ENCODE results near the gene HOXA2. TPM values are rescaled to one million over a fixed set of nuclear protein-coding genes. Genes with fewer than 3 reads are reported as not detected.

HOXA2 gene
- polyA plus RNA-seq, 3 donors from 2014 or later = not detected

DNA sequence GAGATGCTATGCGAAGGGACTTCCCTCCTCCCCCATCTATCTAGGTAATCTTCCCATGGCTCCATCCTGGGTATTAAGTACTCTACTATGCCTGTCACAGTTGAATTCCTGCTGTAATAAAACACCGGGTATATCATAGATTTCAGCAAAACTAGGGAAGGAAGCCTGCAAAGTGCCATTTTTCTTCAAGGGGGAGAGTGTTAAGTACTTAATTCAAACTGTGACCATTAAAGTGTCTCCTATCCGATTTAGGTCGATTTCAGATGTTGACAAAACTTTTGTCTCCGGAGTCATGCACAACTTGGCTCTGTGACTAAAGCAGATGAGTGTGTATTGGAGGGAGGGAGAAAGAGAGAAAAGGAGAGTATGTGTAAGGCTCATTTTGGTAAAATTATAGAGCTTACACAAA, 23.5 kb upstream of the HOXA2 start:
- H3K4me3 Mint-ChIP-seq = no peak overlapping the region
- no peaks in the 10 kb centered on the region for H3K9me3 Mint-ChIP-seq
- DNase-seq = no peak
- peaks cover 0 to 7% (median 3%) of the 10 kb centered on the region in 3 donors for H3K36me3 Mint-ChIP-seq
- H3K27ac Mint-ChIP-seq = no peak overlapping the region
- H3K27me3 Mint-ChIP-seq (ENCODE audit: low read depth in 3 of 3) = peaks cover 1 to 10% (median 9%) of the 10 kb centered on the region in 3 donors
- H3K4me1 Mint-ChIP-seq = no peaks in the 10 kb centered on the region

DNA sequence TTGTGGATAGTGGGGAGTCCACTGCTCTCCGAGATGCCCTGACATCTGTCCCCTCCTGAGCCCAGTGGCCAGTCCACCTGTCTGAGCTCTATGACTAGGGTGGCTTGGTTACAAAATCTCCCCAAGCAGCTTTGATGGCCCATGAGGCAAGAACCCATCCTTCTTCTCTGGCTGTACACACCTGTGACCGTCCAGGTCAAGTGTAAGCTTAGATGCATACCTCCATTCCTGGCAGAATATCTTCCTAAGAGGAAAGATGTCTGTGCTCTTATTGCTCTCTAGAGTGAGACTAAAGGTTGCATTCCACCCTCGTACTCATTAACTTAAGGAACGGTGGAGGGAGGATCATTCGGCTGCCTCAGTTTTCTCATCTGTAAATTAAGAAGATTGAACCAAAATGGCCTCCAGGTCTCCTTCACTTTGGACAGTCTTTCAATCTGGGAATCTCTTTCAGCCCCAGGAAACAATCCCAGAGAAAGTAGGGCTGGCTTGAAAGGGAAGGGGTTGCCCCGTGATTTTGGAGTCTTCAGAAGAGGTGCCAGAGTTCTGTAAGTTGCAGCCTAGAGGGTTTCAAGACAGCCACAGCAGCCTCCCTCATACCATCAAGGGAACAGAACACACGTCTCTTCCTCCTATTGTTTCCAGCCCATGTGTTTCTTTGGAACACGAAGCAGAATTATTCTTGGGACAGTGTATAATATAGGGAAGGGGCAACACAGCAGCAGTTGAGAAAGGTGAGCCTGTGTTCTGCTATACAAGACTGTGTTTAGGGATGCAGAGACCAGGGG, 22.6 kb upstream of the HOXA2 start:
- H3K4me3 Mint-ChIP-seq = no peak overlapping the region
- peaks cover 0 to 7% (median 3%) of the 10 kb centered on the region in 3 donors for H3K36me3 Mint-ChIP-seq
- no peak for DNase-seq
- H3K27me3 Mint-ChIP-seq (ENCODE audit: low read depth in 3 of 3) = peaks cover 1 to 8% (median 6%) of the 10 kb centered on the region in 3 donors
- H3K4me1 Mint-ChIP-seq = no peaks in the 10 kb centered on the region
- no peak overlapping the region for H3K27ac Mint-ChIP-seq
- H3K9me3 Mint-ChIP-seq = no peaks in the 10 kb centered on the region

DNA sequence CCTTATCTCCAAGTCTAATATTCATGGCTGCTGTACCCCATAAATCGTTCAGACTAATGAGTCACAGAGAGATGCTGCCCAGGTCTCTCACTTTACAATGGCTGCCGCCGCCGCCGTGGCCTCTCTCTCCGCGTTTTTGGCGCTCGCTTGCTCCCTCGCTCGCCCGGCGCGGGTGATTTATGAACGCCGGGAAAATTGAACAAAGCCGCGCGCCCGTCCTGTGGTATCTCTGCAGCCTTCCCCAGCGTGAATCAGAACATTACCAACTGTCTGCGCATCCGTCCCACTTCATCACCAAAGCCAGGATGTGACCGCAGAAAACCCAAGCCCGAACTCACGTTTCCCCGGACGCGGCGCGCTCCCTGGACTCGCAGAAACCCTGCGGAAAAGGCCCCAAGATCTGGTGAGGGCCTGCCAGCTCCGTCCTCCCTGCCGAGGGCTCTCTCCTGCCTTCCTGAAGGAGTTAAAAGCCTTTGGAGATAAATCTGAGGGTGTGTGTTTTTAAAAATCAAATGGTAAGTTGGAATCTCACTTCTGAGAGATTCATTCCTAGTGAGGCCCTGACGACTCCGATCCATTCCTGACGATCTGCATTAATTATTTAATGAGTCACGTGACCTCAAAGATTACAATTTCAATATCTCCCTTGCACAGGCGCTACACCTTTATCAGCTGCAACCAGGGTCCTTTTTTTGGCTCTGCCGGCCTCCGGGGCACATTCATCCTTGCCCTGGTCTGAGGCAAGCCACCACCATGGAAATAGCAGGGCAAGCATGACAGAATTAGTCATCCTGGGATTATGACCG, 21.8 kb upstream of the HOXA2 start:
- Mint-ChIP-seq H3K4me3 (no peak overlapping the region), H3K36me3 (peaks cover 0 to 7% (median 3%) of the 10 kb centered on the region in 3 donors), H3K27me3 (ENCODE audit: low read depth in 3 of 3) (peaks cover 1 to 6% (median 4%) of the 10 kb centered on the region in 3 donors)

DNA sequence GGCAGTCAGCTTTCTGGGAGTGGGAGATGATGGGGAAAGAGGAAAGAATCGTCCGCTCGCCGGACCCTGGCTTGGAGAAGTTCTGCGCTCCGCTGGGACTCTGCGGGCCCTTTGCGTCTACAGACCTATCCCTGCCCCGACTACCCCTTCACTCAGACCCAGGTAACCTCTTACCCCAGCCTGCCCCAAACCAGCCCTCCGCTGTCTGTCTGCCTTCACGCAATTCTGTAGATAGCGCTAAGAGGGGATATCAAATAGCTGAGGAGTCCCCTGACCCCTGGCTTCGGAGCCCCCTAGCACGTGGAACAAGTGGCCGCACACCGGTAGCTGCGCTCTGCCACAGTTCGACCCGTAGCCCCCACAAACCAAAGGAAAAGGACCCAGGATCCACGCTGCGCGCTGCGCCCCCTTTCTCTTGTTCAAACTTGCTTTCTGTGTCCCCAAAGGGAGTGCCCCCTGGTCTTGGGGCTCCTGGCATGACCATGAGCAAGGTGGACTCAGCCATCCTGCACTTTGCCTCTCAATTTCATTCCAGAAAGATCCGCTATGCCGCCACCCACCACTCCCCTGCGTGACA, 21.1 kb upstream of the HOXA2 start:
- Mint-ChIP-seq H3K4me3 (no peak overlapping the region), H3K9me3 (no peaks in the 10 kb centered on the region), H3K27me3 (ENCODE audit: low read depth in 3 of 3) (peaks cover 1 to 6% (median 4%) of the 10 kb centered on the region in 3 donors), H3K4me1 (no peaks in the 10 kb centered on the region), H3K27ac (no peak overlapping the region), H3K36me3 (peaks cover 0 to 7% (median 3%) of the 10 kb centered on the region in 3 donors)
- no peak for DNase-seq

More for the DNA sequence above, 21.8 kb upstream of the HOXA2 start:
- no peaks in the 10 kb centered on the region for H3K4me1 Mint-ChIP-seq
- H3K9me3 Mint-ChIP-seq = no peaks in the 10 kb centered on the region
- no peak overlapping the region for H3K27ac Mint-ChIP-seq
- DNase-seq = no peak

DNA sequence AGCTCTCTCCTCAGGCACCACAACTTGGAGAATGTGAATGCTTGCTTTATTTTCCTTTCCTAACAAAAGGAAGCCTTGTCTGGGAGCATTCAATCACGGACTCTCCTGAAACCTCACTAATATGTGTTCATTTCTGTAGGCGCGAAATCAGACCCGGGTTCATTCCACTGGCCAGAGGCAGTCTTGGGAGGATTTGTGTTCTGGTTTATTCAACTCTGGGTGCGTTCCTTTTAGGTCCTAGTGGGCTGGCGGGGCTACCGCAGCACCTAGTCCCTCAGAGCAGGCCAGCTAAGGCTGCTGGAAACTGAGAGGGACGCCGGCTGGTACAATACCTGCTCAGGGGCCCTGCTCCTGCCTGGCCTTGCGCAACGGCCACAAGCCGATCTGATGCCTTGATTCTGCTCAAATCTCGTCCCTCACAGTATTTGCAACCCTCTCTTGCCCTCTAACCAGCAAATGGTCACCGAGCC, 20.6 kb upstream of the HOXA2 start:
- Mint-ChIP-seq H3K36me3 (peaks cover 0 to 7% (median 3%) of the 10 kb centered on the region in 3 donors), H3K27me3 (ENCODE audit: low read depth in 3 of 3) (peaks cover 1 to 6% (median 4%) of the 10 kb centered on the region in 3 donors), H3K27ac (no peak overlapping the region), H3K4me1 (no peaks in the 10 kb centered on the region), H3K4me3 (no peak overlapping the region), H3K9me3 (no peaks in the 10 kb centered on the region)
- DNase-seq = no peak

DNA sequence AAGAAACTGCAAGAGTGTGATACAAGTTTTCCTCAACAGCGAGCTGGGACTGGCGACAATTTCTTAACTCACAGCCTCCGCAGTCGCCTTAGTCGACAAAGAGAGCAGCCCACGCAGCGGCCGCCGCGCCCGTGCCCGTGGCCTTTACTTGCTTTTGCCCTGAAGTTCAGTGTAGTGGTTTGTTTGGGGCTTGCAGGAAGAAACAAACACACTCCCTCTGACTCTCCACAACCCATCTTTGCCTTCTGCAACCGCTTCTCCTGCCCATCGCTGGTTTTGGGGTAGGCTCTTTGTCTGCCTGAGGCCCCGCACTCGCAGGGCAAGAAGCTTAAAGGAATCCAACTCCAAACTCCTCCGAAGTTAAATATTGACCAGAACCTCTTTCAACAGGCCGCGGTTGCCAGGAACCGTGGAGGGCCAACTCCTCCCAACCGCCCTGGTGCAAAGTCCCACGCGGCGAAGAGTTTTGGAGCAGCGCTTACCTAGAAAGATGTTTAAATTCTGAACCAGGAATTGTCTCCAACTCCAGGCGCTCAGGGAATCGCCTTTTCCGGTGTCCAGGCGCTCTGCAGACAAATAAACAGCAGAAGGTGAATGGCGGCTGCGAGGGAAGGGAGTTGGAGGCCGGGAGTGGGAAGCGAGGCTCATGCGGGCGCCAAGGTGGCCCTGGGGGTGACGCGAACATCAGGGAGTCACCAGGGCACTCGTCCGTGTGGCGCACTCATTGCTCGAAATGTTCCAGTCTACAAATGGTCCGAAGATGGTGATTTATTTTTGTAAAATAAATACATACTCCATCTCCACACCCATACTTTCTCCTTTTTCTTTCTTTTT, 19.8 kb upstream of the HOXA2 start:
- Mint-ChIP-seq H3K4me1 (no peaks in the 10 kb centered on the region), H3K4me3 (no peak overlapping the region), H3K27ac (no peak overlapping the region), H3K27me3 (ENCODE audit: low read depth in 3 of 3) (peaks cover 1 to 6% (median 4%) of the 10 kb centered on the region in 3 donors), H3K9me3 (no peaks in the 10 kb centered on the region), H3K36me3 (peaks cover 0 to 7% (median 3%) of the 10 kb centered on the region in 3 donors)
- DNase-seq = no peak

DNA sequence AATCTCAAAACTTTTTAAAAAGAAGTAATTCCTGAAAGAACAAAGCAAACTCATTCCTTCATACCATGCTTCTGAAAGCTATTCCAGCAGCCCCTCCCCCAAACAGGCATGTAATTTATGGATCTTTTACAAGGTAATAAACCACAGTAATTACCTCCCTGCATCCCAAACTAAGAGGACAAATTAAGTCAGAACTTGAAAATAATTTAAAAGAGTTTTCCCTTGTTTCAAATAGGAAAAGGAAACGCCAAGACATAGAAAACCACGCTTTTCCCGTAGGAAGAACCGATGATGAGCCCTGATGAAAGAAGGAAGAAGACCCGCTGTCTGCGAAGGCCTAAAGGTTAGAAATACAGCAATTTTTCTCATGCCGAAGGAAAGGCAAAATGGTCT, 19.2 kb upstream of the HOXA2 start:
- no peak overlapping the region for H3K4me3 Mint-ChIP-seq
- H3K36me3 Mint-ChIP-seq = peaks cover 0 to 7% (median 3%) of the 10 kb centered on the region in 3 donors
- no peaks in the 10 kb centered on the region for H3K9me3 Mint-ChIP-seq
- no peaks in the 10 kb centered on the region for H3K4me1 Mint-ChIP-seq
- peaks cover 1 to 4% (median 3%) of the 10 kb centered on the region in 3 donors for H3K27me3 Mint-ChIP-seq (ENCODE audit: low read depth in 3 of 3)
- DNase-seq = no peak
- H3K27ac Mint-ChIP-seq = no peak overlapping the region

DNA sequence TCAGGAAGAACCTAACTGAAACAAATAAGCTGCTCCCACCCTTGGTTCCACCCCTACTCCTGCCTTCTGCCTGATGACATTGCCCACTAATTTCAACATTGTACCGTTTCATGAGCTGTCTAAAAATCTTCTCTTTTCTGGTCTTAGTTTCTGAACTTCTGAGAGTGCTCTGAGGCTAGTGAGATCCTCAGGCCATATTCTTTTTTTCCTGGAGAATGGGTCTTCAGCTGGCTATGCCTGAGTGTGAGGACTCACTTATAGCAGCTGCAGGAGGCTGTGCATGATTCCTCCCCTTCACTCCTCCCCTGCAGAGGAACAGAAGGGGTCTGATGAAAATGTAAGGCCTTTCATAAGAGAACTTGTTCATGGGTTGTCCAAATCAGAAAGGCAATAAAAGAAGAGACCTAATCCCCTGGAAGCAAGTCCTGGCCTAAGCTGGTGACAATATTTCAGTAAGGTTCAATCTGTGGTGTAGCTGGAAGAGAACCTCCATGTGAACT, 17.0 kb upstream of the HOXA2 start:
- Mint-ChIP-seq H3K27me3 (ENCODE audit: low read depth in 3 of 3) (peaks cover 0 to 2% (median 0%) of the 10 kb centered on the region in 3 donors), H3K9me3 (no peaks in the 10 kb centered on the region), H3K36me3 (peaks cover 0 to 6% (median 3%) of the 10 kb centered on the region in 3 donors), H3K4me3 (no peak overlapping the region), H3K27ac (no peak overlapping the region), H3K4me1 (no peaks in the 10 kb centered on the region)
- DNase-seq = no peak

DNA sequence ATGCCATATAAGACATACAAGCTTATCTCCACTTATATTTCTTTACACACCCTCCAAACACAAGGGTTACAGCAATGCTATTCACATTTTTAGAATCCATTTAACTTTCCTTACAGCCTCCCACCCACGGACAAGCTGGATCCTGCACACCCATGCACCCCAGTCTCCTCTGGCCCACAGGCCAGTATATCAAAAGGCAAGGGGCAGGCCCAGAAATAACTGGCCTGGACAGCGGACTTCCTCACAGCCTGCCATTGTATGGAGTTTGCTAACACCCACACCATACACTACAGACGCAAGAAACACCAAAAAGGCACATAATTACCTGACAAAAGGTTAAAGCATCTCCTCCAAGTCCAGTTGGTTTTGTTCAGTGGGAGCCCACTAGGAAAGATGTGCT, 16.1 kb upstream of the HOXA2 start:
- Mint-ChIP-seq H3K27me3 (ENCODE audit: low read depth in 3 of 3) (no peaks in the 10 kb centered on the region), H3K36me3 (peaks cover 0 to 4% (median 3%) of the 10 kb centered on the region in 3 donors), H3K4me3 (no peak overlapping the region), H3K4me1 (no peaks in the 10 kb centered on the region), H3K27ac (no peak overlapping the region), H3K9me3 (no peaks in the 10 kb centered on the region)
- DNase-seq = no peak

DNA sequence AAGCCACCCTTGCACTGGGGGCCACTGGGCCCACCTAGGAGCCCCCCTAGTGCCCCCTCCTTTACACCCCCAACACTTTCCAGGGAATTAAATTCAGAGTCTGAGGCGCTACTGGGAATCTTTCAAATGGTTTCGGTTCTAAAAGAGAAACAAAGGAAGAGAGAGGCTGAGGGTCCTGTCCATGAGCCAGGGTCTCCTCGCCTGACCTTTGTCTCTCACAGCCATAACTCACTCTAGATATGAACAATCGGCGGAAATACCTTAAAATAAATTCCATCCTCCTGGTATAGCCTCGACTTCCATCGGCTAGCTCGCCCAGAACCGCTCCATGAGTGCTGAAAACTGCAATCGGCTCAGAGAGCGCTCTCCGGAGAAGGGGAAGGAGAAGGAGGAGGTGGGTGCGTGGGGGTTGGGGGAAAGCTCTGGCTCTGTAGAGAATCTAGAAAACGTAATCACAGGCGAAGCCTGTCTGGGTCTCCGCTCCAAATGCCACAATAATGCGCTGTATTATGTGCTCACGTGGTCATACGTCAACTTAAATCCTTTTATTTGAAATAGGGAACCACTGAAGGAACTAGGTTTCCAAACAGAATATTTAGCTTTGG, 15.5 kb upstream of the HOXA2 start:
- Mint-ChIP-seq H3K27ac (no peak overlapping the region), H3K9me3 (no peaks in the 10 kb centered on the region), H3K4me1 (no peaks in the 10 kb centered on the region), H3K36me3 (peaks cover 0 to 4% (median 3%) of the 10 kb centered on the region in 3 donors), H3K27me3 (ENCODE audit: low read depth in 3 of 3) (peaks cover 0 to under 1% (median 0%) of the 10 kb centered on the region in 3 donors), H3K4me3 (no peak overlapping the region)
- no peak for DNase-seq

DNA sequence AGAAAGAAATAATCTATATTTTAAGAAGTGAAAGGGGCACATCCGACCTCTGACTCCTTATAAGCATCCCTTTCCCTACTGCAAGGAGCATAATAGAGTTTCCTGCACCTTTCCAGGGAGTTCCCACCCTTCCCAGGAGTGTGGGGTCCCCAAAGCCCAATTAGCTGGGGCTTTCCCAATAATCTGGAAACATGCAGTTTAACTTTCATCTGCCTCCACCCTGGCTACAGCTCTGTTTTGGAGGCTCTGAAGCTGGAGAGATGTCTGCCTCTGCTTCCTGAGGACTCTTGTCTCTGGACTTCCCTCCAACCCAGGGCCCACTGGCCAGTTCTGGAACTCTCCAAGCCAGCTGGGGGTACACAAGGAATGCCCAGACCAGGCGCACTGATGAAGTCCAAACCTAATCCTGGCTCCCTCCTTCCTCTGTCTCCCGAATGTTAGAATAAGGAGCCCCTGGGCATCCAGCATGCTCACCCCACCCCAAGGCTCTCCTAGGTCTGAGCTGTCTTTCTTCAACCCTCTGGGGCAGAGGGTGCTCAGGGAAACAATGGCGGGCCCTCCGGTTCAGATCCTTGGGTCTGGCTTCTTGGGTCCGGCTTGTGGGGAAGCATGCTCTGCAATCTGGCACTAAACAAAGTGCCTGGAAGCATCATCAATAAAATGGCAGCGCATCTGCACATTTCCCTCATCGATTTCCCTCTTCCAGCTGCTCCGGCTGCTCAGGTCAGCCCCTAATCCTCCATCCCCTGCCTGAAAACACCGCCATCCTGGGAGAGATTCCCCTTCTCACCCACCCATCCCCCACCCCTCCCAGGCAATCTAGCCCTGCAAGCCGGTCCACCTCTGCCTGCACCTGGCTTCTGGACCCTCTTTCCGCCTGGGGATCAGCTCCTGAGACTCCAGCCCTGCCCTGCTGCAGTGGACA, 14.7 kb upstream of the HOXA2 start:
- DNase-seq = no peak
- Mint-ChIP-seq H3K4me1 (no peaks in the 10 kb centered on the region), H3K27me3 (ENCODE audit: low read depth in 3 of 3) (peaks cover 0 to 2% (median 0%) of the 10 kb centered on the region in 3 donors), H3K36me3 (peaks cover 0 to 4% (median 3%) of the 10 kb centered on the region in 3 donors), H3K4me3 (no peak overlapping the region), H3K27ac (no peak overlapping the region), H3K9me3 (no peaks in the 10 kb centered on the region)
